Measurements from ENCODE around the gene STYXL2.

The STYXL2 gene

DNA sequence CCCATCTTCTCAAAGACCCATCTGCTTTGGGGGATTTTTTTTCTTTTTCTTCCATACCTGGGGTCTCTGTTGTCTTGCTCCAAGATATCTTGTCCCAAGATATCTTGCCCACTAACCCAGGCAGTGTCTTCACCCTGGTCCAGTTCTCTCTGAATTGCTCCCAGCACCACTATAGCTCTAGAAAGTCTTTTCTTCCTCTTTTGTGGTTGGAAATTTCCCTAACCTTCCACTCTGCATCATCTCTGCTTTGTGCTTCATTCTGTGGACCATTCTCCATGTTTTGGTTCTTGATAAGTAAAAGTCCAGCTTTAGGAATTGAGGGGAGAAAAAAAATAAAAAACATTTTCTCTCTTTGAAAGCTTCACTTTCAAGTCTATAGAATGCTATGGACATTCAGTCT is 20.9 kb downstream of the STYXL2 start:
- Histone ChIP-seq H2AFZ (ENCODE audit: low read depth) (no peak overlapping the region), H3K27ac (no peak overlapping the region), H4K20me1 (ENCODE audit: insufficient read depth) (no peaks in the 10 kb centered on the region), H3K9ac (no peak overlapping the region), H3K4me1 (ENCODE audit: low read depth, poor library complexity, severe bottlenecking) (no peaks in the 10 kb centered on the region), H3K79me2 (ENCODE audit: insufficient read depth, low read depth) (no peaks in the 10 kb centered on the region), H3K4me2 (no peak overlapping the region), H3K36me3 (ENCODE audit: insufficient read depth) (no peaks in the 10 kb centered on the region), H3K27me3 (ENCODE audit: insufficient read depth, low read depth) (no peaks in the 10 kb centered on the region), H3K4me3 (IDR thresholded peaks at IDR 0.05; ENCODE audit: insufficient read depth, low read depth, low read length) (no peak overlapping the region)
- TF ChIP-seq, protein P1, sequence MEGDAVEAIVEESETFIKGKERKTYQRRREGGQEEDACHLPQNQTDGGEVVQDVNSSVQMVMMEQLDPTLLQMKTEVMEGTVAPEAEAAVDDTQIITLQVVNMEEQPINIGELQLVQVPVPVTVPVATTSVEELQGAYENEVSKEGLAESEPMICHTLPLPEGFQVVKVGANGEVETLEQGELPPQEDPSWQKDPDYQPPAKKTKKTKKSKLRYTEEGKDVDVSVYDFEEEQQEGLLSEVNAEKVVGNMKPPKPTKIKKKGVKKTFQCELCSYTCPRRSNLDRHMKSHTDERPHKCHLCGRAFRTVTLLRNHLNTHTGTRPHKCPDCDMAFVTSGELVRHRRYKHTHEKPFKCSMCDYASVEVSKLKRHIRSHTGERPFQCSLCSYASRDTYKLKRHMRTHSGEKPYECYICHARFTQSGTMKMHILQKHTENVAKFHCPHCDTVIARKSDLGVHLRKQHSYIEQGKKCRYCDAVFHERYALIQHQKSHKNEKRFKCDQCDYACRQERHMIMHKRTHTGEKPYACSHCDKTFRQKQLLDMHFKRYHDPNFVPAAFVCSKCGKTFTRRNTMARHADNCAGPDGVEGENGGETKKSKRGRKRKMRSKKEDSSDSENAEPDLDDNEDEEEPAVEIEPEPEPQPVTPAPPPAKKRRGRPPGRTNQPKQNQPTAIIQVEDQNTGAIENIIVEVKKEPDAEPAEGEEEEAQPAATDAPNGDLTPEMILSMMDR (conservative IDR thresholded peaks at IDR 0.05; ENCODE audit: low read depth, low read length): no peak

DNA sequence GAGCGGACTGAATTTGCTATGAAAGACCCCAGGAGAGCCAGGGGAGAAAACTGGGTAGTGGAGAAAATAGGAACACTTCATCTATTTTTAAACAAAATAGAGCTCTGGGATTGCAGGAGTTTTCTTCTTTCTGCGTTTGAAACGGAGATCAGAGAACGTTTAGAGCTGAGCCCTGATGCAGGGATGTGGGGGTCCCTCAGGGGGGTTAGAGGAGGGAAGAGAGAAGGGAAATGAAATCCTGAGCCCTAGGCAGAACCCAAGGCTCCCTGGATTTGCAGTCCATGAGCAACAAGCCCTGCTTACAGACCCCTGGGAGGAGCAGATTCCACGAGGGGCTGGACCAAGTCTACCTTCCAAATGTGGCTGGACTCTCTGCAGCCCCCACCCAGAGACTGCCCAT is 21.8 kb downstream of the STYXL2 start:
- no peaks in the 10 kb centered on the region for H3K4me1 ChIP-seq (ENCODE audit: low read depth, poor library complexity, severe bottlenecking)
- no peaks in the 10 kb centered on the region for H4K20me1 ChIP-seq (ENCODE audit: insufficient read depth)
- H3K27ac ChIP-seq: no peak overlapping the region
- TF ChIP-seq, protein P1 (conservative IDR thresholded peaks at IDR 0.05; ENCODE audit: low read depth, low read length): no peak
- H2AFZ ChIP-seq (ENCODE audit: low read depth): no peak overlapping the region
- no peak overlapping the region for H3K4me2 ChIP-seq
- H3K27me3 ChIP-seq (ENCODE audit: insufficient read depth, low read depth): no peaks in the 10 kb centered on the region
- H3K36me3 ChIP-seq (ENCODE audit: insufficient read depth): no peaks in the 10 kb centered on the region
- H3K79me2 ChIP-seq (ENCODE audit: insufficient read depth, low read depth): no peaks in the 10 kb centered on the region
- no peak overlapping the region for H3K4me3 ChIP-seq (IDR thresholded peaks at IDR 0.05; ENCODE audit: insufficient read depth, low read depth, low read length)
- no peak overlapping the region for H3K9ac ChIP-seq

DNA sequence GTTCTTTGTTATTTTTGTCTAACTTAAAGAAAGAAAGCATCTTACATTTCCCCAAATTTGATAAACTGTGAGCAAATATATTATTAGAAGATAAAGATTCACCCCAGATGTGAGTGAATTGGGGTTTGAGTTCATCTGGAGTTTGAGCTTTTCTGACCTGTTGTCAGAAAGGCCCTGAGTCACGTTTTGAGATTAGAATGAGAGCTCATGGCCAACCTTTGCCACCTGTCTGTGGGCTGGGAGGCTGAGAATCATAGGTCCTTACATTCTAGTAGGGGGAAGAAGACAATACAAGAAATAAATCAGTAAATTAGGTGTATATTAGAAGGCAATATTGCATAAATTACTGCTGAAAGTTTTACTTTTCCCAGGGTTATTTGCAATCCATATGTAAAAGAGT is 22.3 kb downstream of the STYXL2 start:
- Histone ChIP-seq H3K36me3 (ENCODE audit: insufficient read depth) (no peaks in the 10 kb centered on the region), H4K20me1 (ENCODE audit: insufficient read depth) (no peaks in the 10 kb centered on the region), H3K27ac (no peak overlapping the region), H3K27me3 (ENCODE audit: insufficient read depth, low read depth) (no peaks in the 10 kb centered on the region), H2AFZ (ENCODE audit: low read depth) (no peak overlapping the region), H3K4me3 (IDR thresholded peaks at IDR 0.05; ENCODE audit: insufficient read depth, low read depth, low read length) (no peak overlapping the region), H3K4me2 (no peak overlapping the region), H3K79me2 (ENCODE audit: insufficient read depth, low read depth) (no peaks in the 10 kb centered on the region), H3K4me1 (ENCODE audit: low read depth, poor library complexity, severe bottlenecking) (no peaks in the 10 kb centered on the region), H3K9ac (no peak overlapping the region)
- TF ChIP-seq, protein P1 (conservative IDR thresholded peaks at IDR 0.05; ENCODE audit: low read depth, low read length): no peak

DNA sequence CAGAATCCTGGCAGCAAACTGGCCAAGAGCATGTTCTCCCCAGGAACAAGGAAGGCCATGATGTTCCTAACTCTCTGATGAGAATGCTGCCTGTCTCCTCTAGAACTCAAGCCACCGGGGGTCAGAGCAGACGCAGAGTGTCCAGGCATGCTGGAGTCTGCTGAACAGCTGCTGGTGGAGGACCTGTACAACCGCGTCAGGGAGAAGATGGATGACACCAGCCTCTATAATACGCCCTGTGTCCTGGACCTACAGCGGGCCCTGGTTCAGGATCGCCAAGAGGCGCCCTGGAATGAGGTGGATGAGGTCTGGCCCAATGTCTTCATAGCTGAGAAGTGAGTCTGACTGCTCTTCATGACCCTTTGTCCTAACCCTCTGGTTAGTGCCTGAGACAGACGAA is 23.4 kb downstream of the STYXL2 start:
- no peak overlapping the region for H3K4me3 ChIP-seq (IDR thresholded peaks at IDR 0.05; ENCODE audit: insufficient read depth, low read depth, low read length)
- H3K27ac ChIP-seq: no peak overlapping the region
- H3K36me3 ChIP-seq (ENCODE audit: insufficient read depth): no peaks in the 10 kb centered on the region
- H4K20me1 ChIP-seq (ENCODE audit: insufficient read depth): no peaks in the 10 kb centered on the region
- no peak overlapping the region for H2AFZ ChIP-seq (ENCODE audit: low read depth)
- TF ChIP-seq, protein P1 (conservative IDR thresholded peaks at IDR 0.05; ENCODE audit: low read depth, low read length): no peak
- no peak overlapping the region for H3K9ac ChIP-seq
- H3K27me3 ChIP-seq (ENCODE audit: insufficient read depth, low read depth): no peaks in the 10 kb centered on the region
- no peak overlapping the region for H3K4me2 ChIP-seq
- no peaks in the 10 kb centered on the region for H3K4me1 ChIP-seq (ENCODE audit: low read depth, poor library complexity, severe bottlenecking)
- H3K79me2 ChIP-seq (ENCODE audit: insufficient read depth, low read depth): no peaks in the 10 kb centered on the region

DNA sequence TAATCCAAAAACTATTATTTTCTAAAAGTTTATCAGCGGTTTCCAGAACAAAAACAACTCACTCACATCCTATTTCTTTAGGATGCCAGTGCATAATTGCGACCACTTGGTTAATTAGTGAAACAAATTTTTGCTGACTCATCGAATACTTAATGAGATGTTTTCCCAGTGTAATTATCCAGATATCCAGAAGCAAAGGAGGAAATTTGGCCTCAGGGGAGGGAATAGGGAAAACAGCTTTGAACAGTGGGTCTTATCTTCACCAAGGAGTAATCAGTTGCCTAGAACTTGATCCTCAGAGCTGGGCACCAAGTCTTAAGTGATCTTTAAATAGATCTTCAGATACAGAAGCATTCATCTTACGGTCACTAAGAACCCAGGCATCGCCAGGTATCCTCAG is 24.3 kb downstream of the STYXL2 start:
- H3K27me3 ChIP-seq (ENCODE audit: insufficient read depth, low read depth): no peaks in the 10 kb centered on the region
- H3K27ac ChIP-seq: no peak overlapping the region

More for the DNA sequence above, 24.3 kb downstream of the STYXL2 start:
- H4K20me1 ChIP-seq (ENCODE audit: insufficient read depth): no peaks in the 10 kb centered on the region
- no peak overlapping the region for H2AFZ ChIP-seq (ENCODE audit: low read depth)
- no peaks in the 10 kb centered on the region for H3K79me2 ChIP-seq (ENCODE audit: insufficient read depth, low read depth)
- H3K9ac ChIP-seq: no peak overlapping the region
- H3K36me3 ChIP-seq (ENCODE audit: insufficient read depth): no peaks in the 10 kb centered on the region
- H3K4me3 ChIP-seq (IDR thresholded peaks at IDR 0.05; ENCODE audit: insufficient read depth, low read depth, low read length): no peak overlapping the region
- TF ChIP-seq, protein P1 (conservative IDR thresholded peaks at IDR 0.05; ENCODE audit: low read depth, low read length): no peak
- no peak overlapping the region for H3K4me2 ChIP-seq
- no peaks in the 10 kb centered on the region for H3K4me1 ChIP-seq (ENCODE audit: low read depth, poor library complexity, severe bottlenecking)

Measured in KMS-11 (cell line).